Measurements from ENCODE around the gene KCNQ1. TPM values are rescaled to one million over a fixed set of nuclear protein-coding genes. Genes with fewer than 3 reads are reported as not detected.

KCNQ1 gene
- total RNA-seq, 1 experiment from 2014 or later: 1.0 TPM

DNA sequence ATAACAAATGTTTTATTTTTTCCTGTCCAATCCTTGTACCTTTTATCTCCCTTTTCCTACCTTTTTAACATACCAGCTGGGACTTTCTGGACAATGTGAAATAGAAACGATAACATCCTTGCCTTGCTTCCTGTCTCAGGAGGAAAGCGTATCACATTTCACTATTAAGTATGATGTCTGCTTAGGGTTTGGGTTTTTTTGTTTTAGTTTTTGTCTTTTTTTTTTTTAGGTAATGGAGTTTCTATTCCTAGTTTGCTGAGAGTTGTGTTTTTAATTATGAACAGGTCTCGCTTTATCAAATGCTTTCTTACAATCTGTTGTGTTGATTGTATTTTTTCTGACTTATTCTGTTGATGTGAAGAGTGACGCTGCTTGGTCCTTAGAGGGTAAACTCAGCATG is 319.2 kb downstream of the KCNQ1 start:
- Histone ChIP-seq H3K27me3 (replicated peaks; ENCODE audit: control insufficient read depth, insufficient read depth, low read length) (no peaks in the 10 kb centered on the region), H3K4me1 (no peaks in the 10 kb centered on the region), H3K9me3 (peaks cover 17% of the 10 kb centered on the region; the same call in 1 of the 2 replicates), H3K4me3 (ENCODE audit: low read depth, low read length) (no peak overlapping the region), H3K36me3 (ENCODE audit: control insufficient read depth, insufficient read depth, low read length) (no peaks in the 10 kb centered on the region)
- Mint-ChIP-seq H3K4me1 (ENCODE audit: low read depth, unreplicated experiment) (no peaks in the 10 kb centered on the region), H3K27me3 (ENCODE audit: insufficient read depth, unreplicated experiment) (no peaks in the 10 kb centered on the region), H3K36me3 (ENCODE audit: insufficient read depth, unreplicated experiment) (no peaks in the 10 kb centered on the region), H3K27ac (ENCODE audit: unreplicated experiment) (no peak overlapping the region), H3K9me3 (ENCODE audit: unreplicated experiment) (peaks cover 21% of the 10 kb centered on the region), H3K4me3 (ENCODE audit: unreplicated experiment) (no peak overlapping the region)
- POLR2A ChIA-PET: no interaction called here
- CTCF ChIA-PET: no interaction called here
- TF ChIP-seq, protein P1, sequence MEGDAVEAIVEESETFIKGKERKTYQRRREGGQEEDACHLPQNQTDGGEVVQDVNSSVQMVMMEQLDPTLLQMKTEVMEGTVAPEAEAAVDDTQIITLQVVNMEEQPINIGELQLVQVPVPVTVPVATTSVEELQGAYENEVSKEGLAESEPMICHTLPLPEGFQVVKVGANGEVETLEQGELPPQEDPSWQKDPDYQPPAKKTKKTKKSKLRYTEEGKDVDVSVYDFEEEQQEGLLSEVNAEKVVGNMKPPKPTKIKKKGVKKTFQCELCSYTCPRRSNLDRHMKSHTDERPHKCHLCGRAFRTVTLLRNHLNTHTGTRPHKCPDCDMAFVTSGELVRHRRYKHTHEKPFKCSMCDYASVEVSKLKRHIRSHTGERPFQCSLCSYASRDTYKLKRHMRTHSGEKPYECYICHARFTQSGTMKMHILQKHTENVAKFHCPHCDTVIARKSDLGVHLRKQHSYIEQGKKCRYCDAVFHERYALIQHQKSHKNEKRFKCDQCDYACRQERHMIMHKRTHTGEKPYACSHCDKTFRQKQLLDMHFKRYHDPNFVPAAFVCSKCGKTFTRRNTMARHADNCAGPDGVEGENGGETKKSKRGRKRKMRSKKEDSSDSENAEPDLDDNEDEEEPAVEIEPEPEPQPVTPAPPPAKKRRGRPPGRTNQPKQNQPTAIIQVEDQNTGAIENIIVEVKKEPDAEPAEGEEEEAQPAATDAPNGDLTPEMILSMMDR (IDR thresholded peaks at IDR 0.05; ENCODE audit: insufficient read depth in 1 of 2, low read depth in 1 of 2, low read length in 1 of 2, severe bottlenecking in 1 of 2, unreplicated experiment in 1 of 2): no peak
- intact Hi-C loops (cut with micrococcal nuclease; ENCODE audit: unreplicated experiment): no loop called here
- BruUV-seq (replicated peaks): no TSS peak
- DNase-seq: no peak

DNA sequence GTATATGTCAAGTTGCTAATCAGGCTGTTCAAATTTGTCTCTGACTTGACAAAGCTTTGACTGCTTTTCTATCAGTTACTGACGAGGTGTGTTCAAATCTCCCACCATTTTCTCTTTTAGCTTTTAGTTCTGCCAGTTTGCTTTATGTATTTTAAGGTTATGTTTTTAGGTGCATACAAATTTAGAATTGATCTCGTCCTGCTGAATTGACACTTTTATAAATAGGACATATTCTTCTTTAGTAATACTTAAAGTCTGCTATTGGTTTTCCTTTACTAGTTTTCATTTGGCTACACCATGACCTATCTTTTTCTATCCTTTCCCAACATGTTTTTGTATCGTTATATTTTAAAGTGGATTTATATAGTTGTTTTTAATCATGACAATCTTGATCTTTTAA is 320.7 kb downstream of the KCNQ1 start:
- ChIA-PET POLR2A (no interaction called here), CTCF (no interaction called here)
- Histone ChIP-seq H3K27me3 (replicated peaks; ENCODE audit: control insufficient read depth, insufficient read depth, low read length) (no peaks in the 10 kb centered on the region), H3K36me3 (ENCODE audit: control insufficient read depth, insufficient read depth, low read length) (no peaks in the 10 kb centered on the region), H3K9me3 (peaks cover 17% of the 10 kb centered on the region; the same call in 1 of the 2 replicates), H3K4me1 (no peaks in the 10 kb centered on the region), H3K4me3 (ENCODE audit: low read depth, low read length) (no peak overlapping the region)
- Mint-ChIP-seq H3K4me3 (ENCODE audit: unreplicated experiment) (no peak overlapping the region), H3K27me3 (ENCODE audit: insufficient read depth, unreplicated experiment) (no peaks in the 10 kb centered on the region), H3K27ac (ENCODE audit: unreplicated experiment) (no peak overlapping the region), H3K9me3 (ENCODE audit: unreplicated experiment) (peaks cover 21% of the 10 kb centered on the region), H3K4me1 (ENCODE audit: low read depth, unreplicated experiment) (no peaks in the 10 kb centered on the region), H3K36me3 (ENCODE audit: insufficient read depth, unreplicated experiment) (no peaks in the 10 kb centered on the region)
- TF ChIP-seq, protein P1 (IDR thresholded peaks at IDR 0.05; ENCODE audit: insufficient read depth in 1 of 2, low read depth in 1 of 2, low read length in 1 of 2, severe bottlenecking in 1 of 2, unreplicated experiment in 1 of 2): no peak
- BruUV-seq (replicated peaks): no TSS peak
- DNase-seq: no peak
- intact Hi-C loops (cut with micrococcal nuclease; ENCODE audit: unreplicated experiment): no loop called here

DNA sequence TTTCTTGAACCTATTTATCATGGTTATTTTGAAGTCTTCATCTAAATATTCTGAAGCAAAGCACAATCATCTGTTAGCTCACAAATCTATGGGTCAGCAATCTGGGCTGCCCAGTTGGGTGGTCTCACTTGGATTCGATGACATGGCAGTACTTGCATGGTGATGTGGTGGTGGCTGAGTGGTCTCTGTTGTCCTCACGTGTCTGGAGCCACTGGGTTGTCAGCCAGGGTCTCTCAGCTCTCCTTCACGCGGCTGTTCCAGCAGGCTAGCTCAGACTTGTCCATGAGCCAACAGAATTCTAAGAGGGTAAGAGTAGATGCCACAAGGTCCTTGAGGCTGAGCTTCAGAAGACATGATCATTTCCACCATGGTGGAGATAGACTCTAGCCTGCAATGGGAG is 321.4 kb downstream of the KCNQ1 start:
- H3K27ac Mint-ChIP-seq (ENCODE audit: unreplicated experiment): no peak overlapping the region
- Histone ChIP-seq H3K4me3 (ENCODE audit: low read depth, low read length) (no peak overlapping the region), H3K36me3 (ENCODE audit: control insufficient read depth, insufficient read depth, low read length) (no peaks in the 10 kb centered on the region), H3K27me3 (replicated peaks; ENCODE audit: control insufficient read depth, insufficient read depth, low read length) (no peaks in the 10 kb centered on the region), H3K9me3 (peaks cover 17% of the 10 kb centered on the region; the same call in 1 of the 2 replicates), H3K4me1 (no peaks in the 10 kb centered on the region)
- H3K4me3 Mint-ChIP-seq (ENCODE audit: unreplicated experiment): no peak overlapping the region
- no TSS peak for BruUV-seq (replicated peaks)
- POLR2A ChIA-PET: no interaction called here
- H3K27me3 Mint-ChIP-seq (ENCODE audit: insufficient read depth, unreplicated experiment): no peaks in the 10 kb centered on the region
- no peaks in the 10 kb centered on the region for H3K36me3 Mint-ChIP-seq (ENCODE audit: insufficient read depth, unreplicated experiment)
- no peak for DNase-seq
- TF ChIP-seq, protein P1 (IDR thresholded peaks at IDR 0.05; ENCODE audit: insufficient read depth in 1 of 2, low read depth in 1 of 2, low read length in 1 of 2, severe bottlenecking in 1 of 2, unreplicated experiment in 1 of 2): no peak
- CTCF ChIA-PET: no interaction called here
- H3K4me1 Mint-ChIP-seq (ENCODE audit: low read depth, unreplicated experiment): no peaks in the 10 kb centered on the region
- peaks cover 21% of the 10 kb centered on the region for H3K9me3 Mint-ChIP-seq (ENCODE audit: unreplicated experiment)
- intact Hi-C loops (cut with micrococcal nuclease; ENCODE audit: unreplicated experiment): no loop called here

Data from Caco-2 (cell line).